IMR-90 (cell line): ENCODE results near the gene UST. TPM values are rescaled to one million over a fixed set of nuclear protein-coding genes. Genes with fewer than 3 reads are reported as not detected.

Experiments
- ATAC-seq: fragments of 200-7000 bp; cut with Tn5 transposase; 2 replicates; pipeline ENCODE4 v1.9.1; 2020; ENCODE audit warnings: low read depth, mild to moderate bottlenecking, moderate library complexity
- BruUV-seq: library from RNA; stranded (reverse); fragments of 400-500 nt; replicated peaks from 2 replicates; lab custom pipeline; 2021; lab: Mats Ljungman, UMichigan
- CTCF ChIA-PET: fragments of 300-600 bp; formaldehyde crosslinking; extraction: SDS; loops from one replicate; lab custom pipeline; 2021; ENCODE audit warnings: antibody characterized with exemption; lab: Yijun Ruan, JAX
- POLR2A ChIA-PET: fragments of 300-600 bp; sonication (Branson Sonifier 250); formaldehyde crosslinking; loops from one replicate; lab custom pipeline; 2022; ENCODE audit warnings: antibody characterized with exemption; ENCODE audit not compliant: unreplicated experiment; lab: Charles Lee
- DNase-seq: peaks from one replicate; pipeline ENCODE4 v3.0.0; 2013
- H2AFZ ChIP-seq: replicated peaks from 2 replicates; pipeline ENCODE3; 2013; ENCODE audit warnings: low read length, mild to moderate bottlenecking; ENCODE audit not compliant: poor library complexity
- H2AK5ac ChIP-seq: 2 replicates; pipeline ENCODE4 v1.6.1; 2013; ENCODE audit warnings: low read depth, low read length, inconsistent platforms
- H2AK9ac ChIP-seq: replicated peaks from 2 replicates; pipeline ENCODE3; 2013; ENCODE audit warnings: mild to moderate bottlenecking, low read depth, low read length, moderate library complexity; ENCODE audit not compliant: poor library complexity
- H2BK120ac ChIP-seq: 2 replicates; pipeline ENCODE4 v1.6.1; 2013; ENCODE audit warnings: low read depth, low read length, inconsistent platforms
- H2BK15ac ChIP-seq: 3 replicates; pipeline ENCODE4 v1.6.1; 2013; ENCODE audit warnings: low read depth, low read length, inconsistent platforms
- H2BK20ac ChIP-seq: 2 replicates; pipeline ENCODE4 v1.6.1; 2013; ENCODE audit warnings: low read depth, mild to moderate bottlenecking, inconsistent platforms, low read length, moderate library complexity
- H2BK5ac ChIP-seq: 2 replicates; pipeline ENCODE4 v1.6.1; 2013; ENCODE audit warnings: mild to moderate bottlenecking, low read depth, low read length, inconsistent platforms; ENCODE audit not compliant: poor library complexity, severe bottlenecking
- H3K14ac ChIP-seq: replicated peaks from 2 replicates; pipeline ENCODE4 v1.6.1; 2013; ENCODE audit warnings: low read depth, low read length, inconsistent platforms
- H3K18ac ChIP-seq: 2 replicates; pipeline ENCODE4 v1.6.1; 2013; ENCODE audit warnings: low read depth, low read length, control low read depth
- H3K23ac ChIP-seq: 2 replicates; pipeline ENCODE4 v1.6.1; 2013; ENCODE audit warnings: low read depth, low read length, inconsistent platforms
- H3K27ac ChIP-seq: 2 replicates; pipeline ENCODE4 v1.5.1; 2013; ENCODE audit warnings: mild to moderate bottlenecking, control low read depth, low read length; ENCODE audit not compliant: insufficient read depth
- H3K27me3 ChIP-seq: 2 replicates; pipeline ENCODE4 v1.6.1; 2013; ENCODE audit warnings: low read length; ENCODE audit not compliant: control insufficient read depth, insufficient read depth
- H3K36me3 ChIP-seq: 2 replicates; pipeline ENCODE4 v1.6.1; 2013; ENCODE audit warnings: low read length, mixed read lengths; ENCODE audit not compliant: control insufficient read depth, insufficient read depth
- H3K4ac ChIP-seq: 2 replicates; pipeline ENCODE4 v1.6.1; 2013; ENCODE audit warnings: low read depth, low read length, inconsistent platforms
- H3K4me1 ChIP-seq: 2 replicates; pipeline ENCODE4 v1.6.1; 2013; ENCODE audit warnings: low read length, mixed read lengths; ENCODE audit not compliant: control insufficient read depth, insufficient read depth
- H3K4me2 ChIP-seq: 2 replicates; pipeline ENCODE4 v1.6.1; 2013; ENCODE audit warnings: low read depth, mild to moderate bottlenecking, control low read depth, low read length, moderate library complexity
- H3K4me3 ChIP-seq: 2 replicates; pipeline ENCODE4 v1.5.1; 2013; ENCODE audit warnings: low read depth, mild to moderate bottlenecking, control low read depth, low read length, moderate library complexity; ENCODE audit not compliant: insufficient read depth
- H3K56ac ChIP-seq: 2 replicates; pipeline ENCODE4 v1.6.1; 2013; ENCODE audit warnings: low read length, inconsistent platforms; ENCODE audit not compliant: insufficient read depth; ENCODE audit errors: extremely low read depth
- H3K79me1 ChIP-seq, 2 experiments: 2 replicates each; pipeline ENCODE4 v1.6.1; 2013; ENCODE audit warnings: low read length in 2 of 2, inconsistent platforms in 1 of 2, low read depth in 1 of 2
- H3K9ac ChIP-seq: 2 replicates; pipeline ENCODE4 v1.6.1; 2013; ENCODE audit warnings: low read depth, low read length, control low read depth
- H3K9me1 ChIP-seq: 2 replicates; pipeline ENCODE4 v1.6.1; 2013; ENCODE audit warnings: low read length, inconsistent platforms; ENCODE audit not compliant: insufficient read depth
- H3K9me3 ChIP-seq: 2 replicates; pipeline ENCODE4 v1.6.1; 2013; ENCODE audit warnings: low read length; ENCODE audit not compliant: control insufficient read depth, insufficient read depth
- H4K20me1 ChIP-seq: 2 replicates; pipeline ENCODE4 v1.6.1; 2013; ENCODE audit warnings: low read length, inconsistent platforms; ENCODE audit not compliant: insufficient read depth
- H4K5ac ChIP-seq: 2 replicates; pipeline ENCODE4 v1.6.1; 2013; ENCODE audit warnings: mild to moderate bottlenecking, low read depth, low read length, control low read depth
- H4K8ac ChIP-seq, 2 experiments: 2 replicates each; pipeline ENCODE4 v1.6.1; 2013; ENCODE audit warnings: low read depth in 2 of 2, low read length in 2 of 2, control low read depth in 1 of 2, inconsistent platforms in 1 of 2
- H4K91ac ChIP-seq: 2 replicates; pipeline ENCODE4 v1.6.1; 2013; ENCODE audit warnings: low read depth, low read length, inconsistent platforms; ENCODE audit not compliant: insufficient read depth
- CEBPB ChIP-seq: IDR thresholded peaks from 2 replicates; pipeline ENCODE4 v1.6.1; 2012; ENCODE audit warnings: low read depth, low read length, improper control_type of control experiment
- CHD1 ChIP-seq: IDR thresholded peaks from 2 replicates; pipeline ENCODE4 v1.6.1; 2012; ENCODE audit warnings: low read depth, low read length, improper control_type of control experiment
- MAFK ChIP-seq: IDR thresholded peaks from 2 replicates; pipeline ENCODE4 v1.6.1; 2012; ENCODE audit warnings: low read depth, low read length, improper control_type of control experiment
- POLR2A ChIP-seq: IDR thresholded peaks from 2 replicates; pipeline ENCODE4 v1.6.1; 2012; ENCODE audit warnings: mild to moderate bottlenecking, low read depth, low read length
- RFX5 ChIP-seq: IDR thresholded peaks from 2 replicates; pipeline ENCODE4 v1.8.0; 2012; ENCODE audit warnings: low read depth, mild to moderate bottlenecking, low read length, moderate library complexity
- WGBS, 2 experiments: methylation state at CpG; one replicate each; pipeline versions ENCODE4 v1.1.5 to v1.1.7; 2013; ENCODE audit warnings: missing lambda C conversion rate in 2 of 2; ENCODE audit not compliant: insufficient read length in 1 of 2; ENCODE audit errors: extremely low coverage in 2 of 2; 5-methylcytosine and 5-hydroxymethylcytosine counted together
- dilution Hi-C: fragments of 300-500 bp; cut with HindIII; formaldehyde crosslinking; loops from one replicate; pipeline ENCODE4 v1.14.3; 2018; ENCODE audit warnings: low sequenced_read_pairs; ENCODE audit not compliant: unreplicated experiment
- in situ Hi-C: fragments of 300-500 bp; cut with MboI; formaldehyde crosslinking; loops from 3 replicates; pipeline ENCODE4 v1.14.3; 2019; ENCODE audit warnings: low sequenced_read_pairs, inconsistent platforms, mixed read lengths
- intact Hi-C: fragments of 100-400 bp; cut with micrococcal nuclease; formaldehyde crosslinking; loops from 2 replicates; pipeline ENCODE4 v1.10.0; 2022
- polyA plus RNA-seq, 3 experiments: library from polyadenylated mRNA; depleted of rRNA; stranded (reverse); fragments of >200 nt; gene quantifications; 2 replicates each; pipeline ENCODE4 v1.2.3, GENCODE V29; 2012; ENCODE audit warnings: low replicate concordance in 1 of 3
- total RNA-seq: library from RNA; depleted of rRNA; stranded (reverse); fragments of >200 nt; gene quantifications from 2 replicates; pipeline ENCODE4 v1.2.3, GENCODE V29; 2012
- TF ChIP-seq, protein P1 (sequence below): fragments of 150-350 bp; IDR thresholded peaks from 2 replicates; pipeline ENCODE4 v1.6.1; 2017; ENCODE audit warnings: mild to moderate bottlenecking, antibody characterized with exemption, low read length, low read depth

Gene UST
- total and polyA plus RNA-seq, 2 of the 4 experiments (the other 2 are of a cell fraction): 7.7 to 13.8 TPM

DNA sequence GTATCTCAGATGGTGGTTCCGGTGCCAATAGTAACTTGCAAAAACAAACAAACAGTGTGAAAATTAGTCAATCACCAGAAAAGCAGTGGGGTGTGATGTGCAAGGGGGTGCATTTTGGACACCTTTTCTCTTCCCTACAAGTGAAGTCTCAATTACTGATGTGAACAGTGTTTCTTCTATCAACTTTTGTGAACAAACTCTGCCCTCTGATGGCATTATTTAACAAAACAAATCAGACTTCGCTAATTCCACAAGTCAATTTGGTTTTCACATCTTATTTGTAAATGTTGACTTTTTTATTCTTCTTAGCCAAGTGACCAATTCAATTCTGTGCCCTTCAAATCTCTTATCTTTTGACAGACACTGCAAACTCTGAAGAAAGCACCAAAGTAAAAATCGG lies 212.2 kb downstream of the UST start:
- Histone ChIP-seq H2AFZ (no peak overlapping the region), H3K14ac (no peak overlapping the region), H4K20me1 (no peaks in the 10 kb centered on the region), H3K4me1 (peaks cover 5% of the 10 kb centered on the region), H3K18ac (no peak overlapping the region), H3K4me2 (no peak overlapping the region), H3K4ac (no peak overlapping the region), H3K27ac (no peak overlapping the region), H3K9me1 (no peaks in the 10 kb centered on the region), H3K9me3 (no peaks in the 10 kb centered on the region), H3K36me3 (no peaks in the 10 kb centered on the region; the same call in 1 of the 2 replicates), H4K8ac (no peak overlapping the region), H4K91ac (no peak overlapping the region), H3K4me3 (no peak overlapping the region), H2BK15ac (no peak overlapping the region), H4K5ac (no peak overlapping the region), H3K23ac (no peak overlapping the region), H2BK20ac (no peak overlapping the region), H3K27me3 (no peaks in the 10 kb centered on the region), H2BK5ac (no peak overlapping the region), H3K56ac (no peak overlapping the region), H2AK5ac (no peak overlapping the region), H2BK120ac (no peak overlapping the region), H3K79me1 (no peaks in the 10 kb centered on the region), H2AK9ac (no peak overlapping the region), H3K9ac (no peak overlapping the region)
- TF ChIP-seq POLR2A: no peak
- TF ChIP-seq CHD1: no peak
- TF ChIP-seq, protein P1, sequence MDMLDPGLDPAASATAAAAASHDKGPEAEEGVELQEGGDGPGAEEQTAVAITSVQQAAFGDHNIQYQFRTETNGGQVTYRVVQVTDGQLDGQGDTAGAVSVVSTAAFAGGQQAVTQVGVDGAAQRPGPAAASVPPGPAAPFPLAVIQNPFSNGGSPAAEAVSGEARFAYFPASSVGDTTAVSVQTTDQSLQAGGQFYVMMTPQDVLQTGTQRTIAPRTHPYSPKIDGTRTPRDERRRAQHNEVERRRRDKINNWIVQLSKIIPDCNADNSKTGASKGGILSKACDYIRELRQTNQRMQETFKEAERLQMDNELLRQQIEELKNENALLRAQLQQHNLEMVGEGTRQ: no peak
- no peak for TF ChIP-seq RFX5
- no peak for TF ChIP-seq MAFK
- no peak for TF ChIP-seq CEBPB
- no peak for DNase-seq
- intact Hi-C loops (no loop called here), in situ Hi-C loops (no loop called here), dilution Hi-C loops (no loop called here)
- no peak for ATAC-seq
- BruUV-seq: no TSS peak
- no CpG with 5 or more reads among the region's 3 CpGs for WGBS, 2 experiments
- ChIA-PET POLR2A (no interaction called here), CTCF (interaction anchor here (1.8 kb wide), 1 partner anchor 381 kb away, joined by 5 read pairs; no protein-coding TSS in a partner anchor)
